ENCODE measurements around the gene GCHFR. TPM values are rescaled to one million over a fixed set of nuclear protein-coding genes. Genes with fewer than 3 reads are reported as not detected.

The GCHFR gene
- total RNA-seq, 1 donor from 2014 or later, result 2.8 TPM

DNA sequence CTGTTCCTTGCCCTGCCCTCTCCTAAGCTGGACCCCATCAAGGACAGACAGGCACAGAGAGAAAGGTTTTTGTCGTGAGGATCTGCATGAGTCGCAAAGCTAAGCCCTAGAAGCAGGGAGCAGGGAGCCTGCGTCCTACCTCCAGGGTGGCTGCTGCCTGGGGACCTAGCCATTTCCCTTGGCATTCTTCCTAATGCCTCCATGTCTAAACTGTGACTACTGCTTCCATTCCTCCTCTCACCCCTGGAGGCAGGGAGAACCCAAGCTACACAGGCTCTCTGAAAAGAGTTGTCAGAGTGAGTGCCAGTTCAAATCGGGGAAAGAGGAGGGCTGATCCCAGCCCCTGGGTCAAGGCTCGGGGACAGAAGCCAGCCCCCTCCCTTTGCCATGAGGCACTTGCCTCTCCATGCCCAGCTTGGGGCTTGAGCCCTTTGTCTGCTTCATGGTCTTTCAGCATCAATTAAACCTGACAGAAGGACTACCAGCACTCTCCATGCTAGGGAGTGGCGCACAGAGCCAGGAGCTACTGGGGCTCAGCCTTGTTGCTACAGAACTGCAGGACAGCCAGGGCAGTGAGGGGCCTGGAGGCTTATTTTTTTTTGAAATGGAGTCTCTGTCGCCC lies 2.4 kb downstream of the GCHFR start:
- Mint-ChIP-seq H3K4me1 (peaks cover 43% of the 10 kb centered on the region), H3K27me3 (ENCODE audit: insufficient read depth, low read depth) (peaks cover 11% of the 10 kb centered on the region), H3K27ac (peak overlapping the region; percentile 87), H3K4me3 (no peak overlapping the region), H3K36me3 (peaks cover 2% of the 10 kb centered on the region), H3K9me3 (no peaks in the 10 kb centered on the region)
- TF ChIP-seq EZH2 (IDR thresholded peaks at IDR 0.05) (no peak), EZH2phosphoT487 (IDR thresholded peaks at IDR 0.05) (no peak)
- TF ChIP-seq, protein P1, sequence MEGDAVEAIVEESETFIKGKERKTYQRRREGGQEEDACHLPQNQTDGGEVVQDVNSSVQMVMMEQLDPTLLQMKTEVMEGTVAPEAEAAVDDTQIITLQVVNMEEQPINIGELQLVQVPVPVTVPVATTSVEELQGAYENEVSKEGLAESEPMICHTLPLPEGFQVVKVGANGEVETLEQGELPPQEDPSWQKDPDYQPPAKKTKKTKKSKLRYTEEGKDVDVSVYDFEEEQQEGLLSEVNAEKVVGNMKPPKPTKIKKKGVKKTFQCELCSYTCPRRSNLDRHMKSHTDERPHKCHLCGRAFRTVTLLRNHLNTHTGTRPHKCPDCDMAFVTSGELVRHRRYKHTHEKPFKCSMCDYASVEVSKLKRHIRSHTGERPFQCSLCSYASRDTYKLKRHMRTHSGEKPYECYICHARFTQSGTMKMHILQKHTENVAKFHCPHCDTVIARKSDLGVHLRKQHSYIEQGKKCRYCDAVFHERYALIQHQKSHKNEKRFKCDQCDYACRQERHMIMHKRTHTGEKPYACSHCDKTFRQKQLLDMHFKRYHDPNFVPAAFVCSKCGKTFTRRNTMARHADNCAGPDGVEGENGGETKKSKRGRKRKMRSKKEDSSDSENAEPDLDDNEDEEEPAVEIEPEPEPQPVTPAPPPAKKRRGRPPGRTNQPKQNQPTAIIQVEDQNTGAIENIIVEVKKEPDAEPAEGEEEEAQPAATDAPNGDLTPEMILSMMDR (IDR thresholded peaks at IDR 0.05), result no peak
- peaks cover 31% of the 10 kb centered on the region for H3K4me1 ChIP-seq
- H3K27me3 ChIP-seq, result peaks cover 34% of the 10 kb centered on the region
- H3K9ac ChIP-seq, result no peak overlapping the region
- no peak overlapping the region for H2AFZ ChIP-seq (replicated peaks)
- H3K79me2 ChIP-seq (ENCODE audit: low read depth), result no peaks in the 10 kb centered on the region
- H4K20me1 ChIP-seq (ENCODE audit: low read depth), result no peaks in the 10 kb centered on the region
- H3K4me2 ChIP-seq, result peak overlapping the region; percentile 83
- H3K27ac ChIP-seq, result no peak overlapping the region
- DNase-seq (ENCODE audit: low spot score), result no peak
- H3F3A ChIP-seq (ENCODE audit: low read depth), result peaks cover 28% of the 10 kb centered on the region
- no peaks in the 10 kb centered on the region for H3K36me3 ChIP-seq
- no peaks in the 10 kb centered on the region for H3K9me3 ChIP-seq (ENCODE audit: low read depth)
- no peak overlapping the region for H3K4me3 ChIP-seq

DNA sequence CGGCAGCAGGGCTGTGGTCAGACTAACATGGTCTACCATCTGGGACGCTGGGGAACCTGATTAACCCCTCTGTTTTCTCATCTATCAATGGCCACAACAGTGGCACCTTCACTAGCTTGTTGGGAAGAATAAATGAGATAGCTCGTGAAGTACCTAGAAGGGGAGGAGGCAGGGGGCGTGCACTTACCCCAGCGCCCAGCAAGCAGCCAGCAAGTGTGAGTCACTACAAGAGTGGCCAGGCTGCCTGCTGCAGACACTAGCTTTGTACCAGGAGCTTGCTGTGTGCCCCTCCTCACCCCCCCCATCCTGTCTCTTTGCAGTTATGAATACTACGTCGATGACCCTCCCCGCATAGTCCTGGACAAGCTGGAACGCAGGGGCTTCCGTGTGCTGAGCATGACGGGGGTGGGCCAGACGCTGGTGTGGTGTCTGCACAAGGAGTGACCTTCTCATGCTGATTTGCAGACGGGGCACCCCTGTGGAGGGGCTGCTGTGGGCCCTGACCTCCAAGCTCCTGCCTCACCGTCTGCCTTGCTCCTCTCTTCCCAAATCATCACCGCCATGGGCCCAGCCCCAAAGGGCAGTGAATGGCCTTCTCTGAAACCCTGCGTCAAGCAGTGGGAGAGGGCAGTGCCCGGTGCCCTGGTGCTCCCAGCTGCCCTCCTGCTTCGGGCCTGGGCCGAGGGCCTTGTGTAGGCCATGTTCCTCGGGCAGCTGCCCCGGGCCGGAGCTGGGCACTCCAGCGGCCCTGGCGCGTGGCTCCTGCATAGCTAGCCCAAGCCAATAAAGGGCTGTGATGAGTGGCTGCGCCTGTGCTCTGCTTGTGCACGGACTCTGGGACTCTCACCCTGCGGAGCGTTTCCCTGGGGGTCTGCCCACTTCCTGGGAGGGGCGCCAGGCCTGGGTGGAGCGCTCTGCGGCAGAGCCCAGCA lies 3.3 kb downstream of the GCHFR start:
- Mint-ChIP-seq H3K9me3 (no peaks in the 10 kb centered on the region), H3K27me3 (ENCODE audit: insufficient read depth, low read depth) (peaks cover 11% of the 10 kb centered on the region), H3K36me3 (peaks cover 2% of the 10 kb centered on the region), H3K27ac (no peak overlapping the region), H3K4me1 (peaks cover 43% of the 10 kb centered on the region), H3K4me3 (no peak overlapping the region)
- Histone ChIP-seq H3K79me2 (ENCODE audit: low read depth) (no peaks in the 10 kb centered on the region), H3K4me3 (no peak overlapping the region), H4K20me1 (ENCODE audit: low read depth) (no peaks in the 10 kb centered on the region), H2AFZ (replicated peaks) (no peak overlapping the region), H3K9me3 (ENCODE audit: low read depth) (no peaks in the 10 kb centered on the region), H3K9ac (no peak overlapping the region), H3K36me3 (no peaks in the 10 kb centered on the region), H3F3A (ENCODE audit: low read depth) (peaks cover 28% of the 10 kb centered on the region), H3K27me3 (peaks cover 34% of the 10 kb centered on the region), H3K4me2 (no peak overlapping the region), H3K27ac (no peak overlapping the region), H3K4me1 (peaks cover 31% of the 10 kb centered on the region)
- no peak for DNase-seq (ENCODE audit: low spot score)
- TF ChIP-seq, protein P1 (IDR thresholded peaks at IDR 0.05), result no peak
- TF ChIP-seq EZH2 (IDR thresholded peaks at IDR 0.05) (no peak), EZH2phosphoT487 (IDR thresholded peaks at IDR 0.05) (no peak)

DNA sequence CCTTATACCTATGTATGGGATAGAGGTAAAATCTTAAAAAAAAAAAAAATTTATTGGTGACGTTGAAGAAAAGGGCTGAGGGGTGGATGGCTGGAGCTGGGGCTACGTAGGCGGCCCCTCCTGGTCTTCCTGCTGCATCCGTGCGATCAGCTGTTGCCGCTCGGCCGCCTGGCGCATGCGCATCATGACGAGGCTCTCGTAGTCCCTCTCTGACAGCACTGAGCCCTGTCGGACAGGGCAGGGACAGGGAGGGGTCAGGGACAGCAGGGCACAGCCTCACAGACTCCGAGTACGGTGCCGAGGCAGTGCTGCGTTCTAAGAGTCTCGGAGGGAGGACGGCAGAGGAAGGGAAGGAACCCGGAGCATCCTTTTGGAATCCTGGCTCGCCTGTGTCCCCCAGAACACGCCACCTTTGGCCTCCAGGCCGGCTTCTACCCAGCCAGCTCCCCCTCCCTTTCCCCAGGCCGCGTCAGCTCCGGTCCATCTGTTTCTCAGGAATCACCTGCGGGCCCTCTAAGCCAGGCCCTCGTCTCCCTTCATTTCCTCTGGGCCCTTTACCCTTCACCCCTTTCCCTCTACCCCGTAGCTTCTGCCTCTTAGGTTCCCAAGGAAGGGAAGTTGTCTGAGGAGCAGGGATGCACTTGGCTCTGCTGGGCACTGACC lies 4.1 kb downstream of the GCHFR start:
- Mint-ChIP-seq H3K36me3 (peaks cover 2% of the 10 kb centered on the region), H3K4me1 (peaks cover 42% of the 10 kb centered on the region), H3K9me3 (no peaks in the 10 kb centered on the region), H3K4me3 (no peak overlapping the region), H3K27ac (no peak overlapping the region), H3K27me3 (ENCODE audit: insufficient read depth, low read depth) (peaks cover 8% of the 10 kb centered on the region)
- Histone ChIP-seq H3K9ac (no peak overlapping the region), H3K27me3 (peaks cover 26% of the 10 kb centered on the region), H3K4me1 (peaks cover 31% of the 10 kb centered on the region), H3K36me3 (no peaks in the 10 kb centered on the region), H3K79me2 (ENCODE audit: low read depth) (no peaks in the 10 kb centered on the region), H3K4me2 (no peak overlapping the region), H4K20me1 (ENCODE audit: low read depth) (no peaks in the 10 kb centered on the region), H3K4me3 (no peak overlapping the region), H2AFZ (replicated peaks) (no peak overlapping the region), H3K9me3 (ENCODE audit: low read depth) (no peaks in the 10 kb centered on the region), H3F3A (ENCODE audit: low read depth) (peaks cover 28% of the 10 kb centered on the region), H3K27ac (no peak overlapping the region)
- DNase-seq (ENCODE audit: low spot score), result no peak
- TF ChIP-seq EZH2 (IDR thresholded peaks at IDR 0.05) (no peak), EZH2phosphoT487 (IDR thresholded peaks at IDR 0.05) (no peak)
- TF ChIP-seq, protein P1 (IDR thresholded peaks at IDR 0.05), result no peak
